Adrenal gland (tissue), 12 donors: ENCODE data around the gene C12orf43. TPM values are rescaled to one million over a fixed set of nuclear protein-coding genes. Genes with fewer than 3 reads are reported as not detected.

Experiments
- DNase-seq, 7 donors: peaks; one replicate each; pipeline ENCODE4 v3.0.0-alpha.2; 2019 to 2020
- H3K27ac ChIP-seq, 5 donors: fragments of 200-600 bp; sonication (generic) in 4 of 5; 1 replicate in 3 of 5; 2 replicates in 2 of 5; pipeline versions ENCODE4 v1.5.1 to v1.8.0; 2016 to 2020; ENCODE audit warnings: mild to moderate bottlenecking in 1 of 5
- H3K27me3 ChIP-seq: fragments of 200-600 bp; 2 replicates; pipeline ENCODE4 v1.8.0; 2021
- H3K36me3 ChIP-seq, 2 donors: fragments of 200-600 bp; replicated peaks in 1 of 2; 1 replicate in 1 of 2; 2 replicates in 1 of 2; pipeline versions ENCODE4 v1.5.1 to v1.8.0; 2018 to 2022
- H3K4me1 ChIP-seq, 2 donors: fragments of 200-600 bp; replicated peaks in 1 of 2; 1 replicate in 1 of 2; 2 replicates in 1 of 2; pipeline versions ENCODE4 v1.5.1 to v1.8.0; 2018 to 2021
- H3K4me3 ChIP-seq, 4 donors: fragments of 200-600 bp; sonication (generic) in 3 of 4; one replicate each; pipeline ENCODE4 v1.5.1; 2016 to 2018
- H3K9me3 ChIP-seq, 3 donors: fragments of 200-600 bp; sonication (generic) in 1 of 3; replicated peaks in 1 of 3; 1 replicate in 2 of 3; 2 replicates in 1 of 3; pipeline versions ENCODE4 v1.5.1 to v1.8.0; 2016 to 2021
- CTCF ChIP-seq, 6 experiments: fragments of 450-650 bp in 4 of 6; fragments of 200-600 bp in 2 of 6; sonication (generic) in 1 of 6; IDR thresholded peaks; 1 replicate in 5 of 6; 2 replicates in 1 of 6; pipeline versions ENCODE4 v1.5.1 to v1.8.0; 2016 to 2021; ENCODE audit warnings: antibody characterized with exemption in 6 of 6, mild to moderate bottlenecking in 2 of 6, moderate library complexity in 1 of 6
- POLR2A ChIP-seq, 2 donors: fragments of 450-650 bp; IDR thresholded peaks; one replicate each; pipeline ENCODE4 v1.6.1; 2017; ENCODE audit warnings: antibody characterized with exemption in 2 of 2, mild to moderate bottlenecking in 2 of 2, moderate library complexity in 1 of 2
- WGBS, 4 donors: extraction: QIAGEN DNeasy Blood & Tissue Kit in 2 of 4; methylation state at CpG; one replicate each; pipeline versions ENCODE4 v1.1.5 to v1.1.7; 2013 to 2017; 5-methylcytosine and 5-hydroxymethylcytosine counted together
- intact Hi-C, 2 donors: fragments of 100-400 bp; cut with DNase I; formaldehyde crosslinking; loops; one replicate each; pipeline versions ENCODE4 v1.14.1 to v1.15.0; 2022 to 2023
- polyA plus RNA-seq, 3 donors: library from polyadenylated mRNA; stranded (reverse); fragments of 200-250 nt in 2 of 3; fragments of 350-450 nt in 1 of 3; fragmentation: Illumina TruSeq in 1 of 3; extraction: RNeasy Lipid Tissue Mini Kit (QIAGEN cat#74804) in 1 of 3; gene quantifications; one replicate each; pipeline ENCODE4 v1.2.3, GENCODE V29; 2013 to 2014
- total RNA-seq, 9 donors: library from RNA; depleted of rRNA in 4 of 9; stranded (reverse); fragments of >200 nt in 4 of 9; fragments of 120-200 nt in 1 of 9; fragmentation: NEBNext Ultra II Directional in 1 of 9; extraction: Animal tissue kit (Norgen Biotek cat#: 25700) in 1 of 9; gene quantifications; one replicate each; pipeline versions ENCODE4 v1.1.0 to v1.2.4, GENCODE V29; 2013 to 2023
- donor health status: healthy with polysubstance abuse.
- donor health status: Bipolar disorder and iron deficiency.
- donor health status: DM: yes; HTN: yes; CAD: no.
- donor health status: DM: no; HTN: no; CAD: no.
- donor health status: DM: no; HTN: no; CAD: no.
- donor health status: DM: yes; HTN: yes; CAD: no.

C12orf43 gene
- total and polyA plus RNA-seq, 12 donors: 8.9 to 20.0 (median 13.5) TPM

DNA sequence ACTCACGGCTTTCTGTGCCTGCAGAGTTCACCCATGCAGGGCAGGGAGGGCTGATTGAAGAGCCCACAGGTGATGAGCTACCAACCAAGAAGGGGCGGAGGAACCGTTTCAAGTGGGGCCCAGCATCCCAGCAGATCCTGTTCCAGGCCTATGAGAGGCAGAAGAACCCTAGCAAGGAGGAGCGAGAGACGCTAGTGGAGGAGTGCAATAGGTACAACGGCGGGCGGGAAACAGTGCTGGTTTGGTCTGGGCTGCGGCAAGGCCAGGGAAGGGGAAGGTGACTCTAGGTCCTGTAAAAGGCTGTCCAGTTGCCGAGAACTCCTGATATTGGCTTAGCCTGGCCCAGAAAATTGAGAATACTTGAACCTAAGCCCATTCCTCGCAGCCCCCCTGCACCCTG is 22.8 kb downstream of the C12orf43 start:
- DNase-seq: no peak
- WGBS, 4 donors: 80 to 92% (median 82%) methylated on average over 10 to 11 of the region's 11 CpGs
- intact Hi-C loops: no loop called here
- TF ChIP-seq CTCF (IDR thresholded peaks at IDR 0.05): no peak
- no peak for TF ChIP-seq POLR2A (IDR thresholded peaks at IDR 0.05)
- H3K27ac ChIP-seq: no peak overlapping the region
- H3K9me3 ChIP-seq: no peaks in the 10 kb centered on the region
- H3K27me3 ChIP-seq: no peaks in the 10 kb centered on the region
- no peak overlapping the region for H3K4me3 ChIP-seq
- H3K36me3 ChIP-seq: no peaks in the 10 kb centered on the region
- H3K4me1 ChIP-seq: no peaks in the 10 kb centered on the region

GRCh38 chr12:120992989-120993388 is 23.3 kb downstream of the C12orf43 start:
- H3K27me3 ChIP-seq: no peaks in the 10 kb centered on the region
- no peaks in the 10 kb centered on the region for H3K4me1 ChIP-seq
- WGBS, 4 donors: 84 to 95% (median 93%) methylated on average over 1 of the region's 1 CpG
- no peaks in the 10 kb centered on the region for H3K36me3 ChIP-seq
- intact Hi-C loops: no loop called here
- H3K27ac ChIP-seq: no peak overlapping the region
- TF ChIP-seq CTCF (IDR thresholded peaks at IDR 0.05): no peak
- no peak for TF ChIP-seq POLR2A (IDR thresholded peaks at IDR 0.05)
- DNase-seq: no peak
- H3K9me3 ChIP-seq: no peaks in the 10 kb centered on the region
- H3K4me3 ChIP-seq: no peak overlapping the region

DNA sequence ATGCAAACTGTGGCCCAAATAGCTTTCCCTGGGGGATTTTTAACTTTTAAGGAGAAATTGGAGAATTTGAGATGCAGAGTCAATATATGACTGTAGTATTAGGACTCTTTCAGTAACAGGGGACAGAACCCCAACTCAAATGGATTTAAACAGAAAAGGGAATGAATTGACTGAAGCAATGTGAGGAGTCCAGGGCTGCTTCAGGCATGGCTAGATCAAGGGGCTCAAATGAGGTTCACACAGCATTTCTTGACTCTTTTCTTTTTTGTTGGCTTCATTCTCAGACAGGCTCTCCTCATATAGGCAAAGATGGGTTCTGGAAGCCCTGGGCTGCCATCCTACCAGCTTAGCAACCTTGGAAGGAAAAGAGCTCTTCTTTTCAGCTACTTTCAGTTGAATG is 24.3 kb downstream of the C12orf43 start:
- H3K4me3 ChIP-seq: no peak overlapping the region
- intact Hi-C loops: no loop called here
- no peaks in the 10 kb centered on the region for H3K9me3 ChIP-seq
- no peak for DNase-seq
- no peaks in the 10 kb centered on the region for H3K27me3 ChIP-seq
- no peaks in the 10 kb centered on the region for H3K36me3 ChIP-seq
- no peaks in the 10 kb centered on the region for H3K4me1 ChIP-seq
- TF ChIP-seq POLR2A (IDR thresholded peaks at IDR 0.05) (no peak), CTCF (IDR thresholded peaks at IDR 0.05) (no peak)
- H3K27ac ChIP-seq: no peak overlapping the region

DNA sequence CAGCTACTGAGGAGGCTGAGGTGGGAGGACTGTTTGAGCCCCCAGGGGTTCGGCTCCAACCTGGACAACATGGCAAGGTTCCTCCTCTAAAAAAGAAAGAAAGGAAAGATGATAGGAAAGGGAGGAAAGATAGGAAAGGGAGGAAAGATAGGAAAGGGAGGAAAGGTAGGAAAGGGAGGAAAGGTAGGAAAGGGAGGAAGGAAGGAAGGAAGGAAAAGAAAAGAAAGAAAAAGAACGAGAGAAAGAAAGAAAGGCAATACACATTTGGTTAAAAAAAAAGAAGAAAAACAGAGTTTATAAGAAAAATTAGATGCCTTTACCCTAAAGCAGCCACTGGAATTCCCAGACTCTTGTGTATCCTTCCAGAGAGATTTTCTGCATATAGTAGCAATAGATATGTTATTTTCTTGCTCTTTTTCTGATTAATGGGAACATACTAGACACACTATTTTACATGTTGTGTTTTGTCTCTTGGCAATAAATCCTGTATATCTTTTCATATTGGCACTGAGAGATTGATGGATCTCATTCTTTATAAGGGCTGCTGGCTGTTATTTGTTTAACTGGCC is 25.7 kb downstream of the C12orf43 start:
- no peaks in the 10 kb centered on the region for H3K4me1 ChIP-seq
- no peaks in the 10 kb centered on the region for H3K36me3 ChIP-seq
- no peaks in the 10 kb centered on the region for H3K9me3 ChIP-seq
- no peak overlapping the region for H3K27ac ChIP-seq
- no peaks in the 10 kb centered on the region for H3K27me3 ChIP-seq
- no peak for DNase-seq
- 54 to 70% (median 60%) methylated on average over 2 of the region's 2 CpGs for WGBS, 4 donors
- TF ChIP-seq CTCF (IDR thresholded peaks at IDR 0.05) (no peak), POLR2A (IDR thresholded peaks at IDR 0.05) (no peak)
- intact Hi-C loops: no loop called here
- no peak overlapping the region for H3K4me3 ChIP-seq
